GM12872 (cell line): ENCODE data around the gene SPAG7.

Experiments
- CTCF ChIP-seq: IDR thresholded peaks from 3 replicates; pipeline ENCODE4 v1.5.1; 2011; ENCODE audit warnings: low read depth, mild to moderate bottlenecking, low read length, moderate library complexity; ENCODE audit not compliant: insufficient read depth

SPAG7 gene

GRCh38 chr17:4953451-4953961, 14.1 kb downstream of the SPAG7 start:
- TF ChIP-seq CTCF = no peak

GRCh38 chr17:4951486-4951885, 16.1 kb downstream of the SPAG7 start:
- TF ChIP-seq CTCF = no peak

GRCh38 chr17:4950746-4951204, 16.8 kb downstream of the SPAG7 start, which contains the start of gene ENO3:
TSS of gene ENO3 (plus strand) at chr17:4951119. CDS start at chr17:4951830, 711 bp downstream.
- no peak for TF ChIP-seq CTCF

GRCh38 chr17:4950075-4950745, 17.4 kb downstream of the SPAG7 start:
- no peak for TF ChIP-seq CTCF

- TF ChIP-seq CTCF = no peak
These were observed 18.1 kb downstream of the SPAG7 start for GRCh38 chr17:4949321-4950074.

- no peak for TF ChIP-seq CTCF
These were observed 18.7 kb downstream of the SPAG7 start for GRCh38 chr17:4948931-4949320.

GRCh38 chr17:4948166-4948930, 19.3 kb downstream of the SPAG7 start, which contains the start of gene PFN1:
TSS of gene PFN1 (minus strand) at chr17:4948530. CDS start at chr17:4948394, 136 bp downstream.
- TF ChIP-seq CTCF = no peak
